IMR-90 (cell line): Measurements from ENCODE around the gene TMCC1. TPM values are rescaled to one million over a fixed set of nuclear protein-coding genes. Genes with fewer than 3 reads are reported as not detected.
A peak's percentile ranks its signal among the peaks of the same experiment; 100 is the strongest.

Source experiments
- ATAC-seq: fragments of 200-7000 bp; cut with Tn5 transposase; 2 replicates; pipeline ENCODE4 v1.9.1; 2020; ENCODE audit warnings: low read depth, mild to moderate bottlenecking, moderate library complexity
- BruUV-seq: library from RNA; stranded (reverse); fragments of 400-500 nt; replicated peaks from 2 replicates; lab custom pipeline; 2021; lab: Mats Ljungman, UMichigan
- CTCF ChIA-PET: fragments of 300-600 bp; formaldehyde crosslinking; extraction: SDS; loops from one replicate; lab custom pipeline; 2021; ENCODE audit warnings: antibody characterized with exemption; lab: Yijun Ruan, JAX
- POLR2A ChIA-PET: fragments of 300-600 bp; sonication (Branson Sonifier 250); formaldehyde crosslinking; loops from one replicate; lab custom pipeline; 2022; ENCODE audit warnings: antibody characterized with exemption; ENCODE audit not compliant: unreplicated experiment; lab: Charles Lee
- DNase-seq: peaks from one replicate; pipeline ENCODE4 v3.0.0; 2013
- H2AFZ ChIP-seq: replicated peaks from 2 replicates; pipeline ENCODE3; 2013; ENCODE audit warnings: low read length, mild to moderate bottlenecking; ENCODE audit not compliant: poor library complexity
- H2AK5ac ChIP-seq: 2 replicates; pipeline ENCODE4 v1.6.1; 2013; ENCODE audit warnings: low read depth, low read length, inconsistent platforms
- H2AK9ac ChIP-seq: replicated peaks from 2 replicates; pipeline ENCODE3; 2013; ENCODE audit warnings: mild to moderate bottlenecking, low read depth, low read length, moderate library complexity; ENCODE audit not compliant: poor library complexity
- H2BK120ac ChIP-seq: 2 replicates; pipeline ENCODE4 v1.6.1; 2013; ENCODE audit warnings: low read depth, low read length, inconsistent platforms
- H2BK15ac ChIP-seq: 3 replicates; pipeline ENCODE4 v1.6.1; 2013; ENCODE audit warnings: low read depth, low read length, inconsistent platforms
- H2BK20ac ChIP-seq: 2 replicates; pipeline ENCODE4 v1.6.1; 2013; ENCODE audit warnings: low read depth, mild to moderate bottlenecking, inconsistent platforms, low read length, moderate library complexity
- H2BK5ac ChIP-seq: 2 replicates; pipeline ENCODE4 v1.6.1; 2013; ENCODE audit warnings: mild to moderate bottlenecking, low read depth, low read length, inconsistent platforms; ENCODE audit not compliant: poor library complexity, severe bottlenecking
- H3K14ac ChIP-seq: replicated peaks from 2 replicates; pipeline ENCODE4 v1.6.1; 2013; ENCODE audit warnings: low read depth, low read length, inconsistent platforms
- H3K18ac ChIP-seq: 2 replicates; pipeline ENCODE4 v1.6.1; 2013; ENCODE audit warnings: low read depth, low read length, control low read depth
- H3K23ac ChIP-seq: 2 replicates; pipeline ENCODE4 v1.6.1; 2013; ENCODE audit warnings: low read depth, low read length, inconsistent platforms
- H3K27ac ChIP-seq: 2 replicates; pipeline ENCODE4 v1.5.1; 2013; ENCODE audit warnings: mild to moderate bottlenecking, control low read depth, low read length; ENCODE audit not compliant: insufficient read depth
- H3K27me3 ChIP-seq: 2 replicates; pipeline ENCODE4 v1.6.1; 2013; ENCODE audit warnings: low read length; ENCODE audit not compliant: control insufficient read depth, insufficient read depth
- H3K36me3 ChIP-seq: 2 replicates; pipeline ENCODE4 v1.6.1; 2013; ENCODE audit warnings: low read length, mixed read lengths; ENCODE audit not compliant: control insufficient read depth, insufficient read depth
- H3K4ac ChIP-seq: 2 replicates; pipeline ENCODE4 v1.6.1; 2013; ENCODE audit warnings: low read depth, low read length, inconsistent platforms
- H3K4me1 ChIP-seq: 2 replicates; pipeline ENCODE4 v1.6.1; 2013; ENCODE audit warnings: low read length, mixed read lengths; ENCODE audit not compliant: control insufficient read depth, insufficient read depth
- H3K4me2 ChIP-seq: 2 replicates; pipeline ENCODE4 v1.6.1; 2013; ENCODE audit warnings: low read depth, mild to moderate bottlenecking, control low read depth, low read length, moderate library complexity
- H3K4me3 ChIP-seq: 2 replicates; pipeline ENCODE4 v1.5.1; 2013; ENCODE audit warnings: low read depth, mild to moderate bottlenecking, control low read depth, low read length, moderate library complexity; ENCODE audit not compliant: insufficient read depth
- H3K56ac ChIP-seq: 2 replicates; pipeline ENCODE4 v1.6.1; 2013; ENCODE audit warnings: low read length, inconsistent platforms; ENCODE audit not compliant: insufficient read depth; ENCODE audit errors: extremely low read depth
- H3K79me1 ChIP-seq, 2 experiments: 2 replicates each; pipeline ENCODE4 v1.6.1; 2013; ENCODE audit warnings: low read length in 2 of 2, inconsistent platforms in 1 of 2, low read depth in 1 of 2
- H3K9ac ChIP-seq: 2 replicates; pipeline ENCODE4 v1.6.1; 2013; ENCODE audit warnings: low read depth, low read length, control low read depth
- H3K9me1 ChIP-seq: 2 replicates; pipeline ENCODE4 v1.6.1; 2013; ENCODE audit warnings: low read length, inconsistent platforms; ENCODE audit not compliant: insufficient read depth
- H3K9me3 ChIP-seq: 2 replicates; pipeline ENCODE4 v1.6.1; 2013; ENCODE audit warnings: low read length; ENCODE audit not compliant: control insufficient read depth, insufficient read depth
- H4K20me1 ChIP-seq: 2 replicates; pipeline ENCODE4 v1.6.1; 2013; ENCODE audit warnings: low read length, inconsistent platforms; ENCODE audit not compliant: insufficient read depth
- H4K5ac ChIP-seq: 2 replicates; pipeline ENCODE4 v1.6.1; 2013; ENCODE audit warnings: mild to moderate bottlenecking, low read depth, low read length, control low read depth
- H4K8ac ChIP-seq, 2 experiments: 2 replicates each; pipeline ENCODE4 v1.6.1; 2013; ENCODE audit warnings: low read depth in 2 of 2, low read length in 2 of 2, control low read depth in 1 of 2, inconsistent platforms in 1 of 2
- H4K91ac ChIP-seq: 2 replicates; pipeline ENCODE4 v1.6.1; 2013; ENCODE audit warnings: low read depth, low read length, inconsistent platforms; ENCODE audit not compliant: insufficient read depth
- CEBPB ChIP-seq: IDR thresholded peaks from 2 replicates; pipeline ENCODE4 v1.6.1; 2012; ENCODE audit warnings: low read depth, low read length, improper control_type of control experiment
- ELK1 ChIP-seq: fragments of 150-350 bp; IDR thresholded peaks from 2 replicates; pipeline ENCODE4 v1.6.1; 2016; ENCODE audit warnings: low read depth, mild to moderate bottlenecking, low read length, moderate library complexity, borderline replicate concordance
- FOS ChIP-seq: fragments of 150-350 bp; IDR thresholded peaks from 2 replicates; pipeline ENCODE4 v1.6.1; 2016; ENCODE audit warnings: low read depth, low read length
- RCOR1 ChIP-seq: IDR thresholded peaks from 2 replicates; pipeline ENCODE4 v1.6.1; 2012; ENCODE audit warnings: mild to moderate bottlenecking, low read length, improper control_type of control experiment; ENCODE audit not compliant: insufficient replicate concordance
- WGBS, 2 experiments: methylation state at CpG; one replicate each; pipeline versions ENCODE4 v1.1.5 to v1.1.7; 2013; ENCODE audit warnings: missing lambda C conversion rate in 2 of 2; ENCODE audit not compliant: insufficient read length in 1 of 2; ENCODE audit errors: extremely low coverage in 2 of 2; 5-methylcytosine and 5-hydroxymethylcytosine counted together
- dilution Hi-C: fragments of 300-500 bp; cut with HindIII; formaldehyde crosslinking; loops from one replicate; pipeline ENCODE4 v1.14.3; 2018; ENCODE audit warnings: low sequenced_read_pairs; ENCODE audit not compliant: unreplicated experiment
- in situ Hi-C: fragments of 300-500 bp; cut with MboI; formaldehyde crosslinking; loops from 3 replicates; pipeline ENCODE4 v1.14.3; 2019; ENCODE audit warnings: low sequenced_read_pairs, inconsistent platforms, mixed read lengths
- intact Hi-C: fragments of 100-400 bp; cut with micrococcal nuclease; formaldehyde crosslinking; loops from 2 replicates; pipeline ENCODE4 v1.10.0; 2022
- polyA plus RNA-seq, 3 experiments: library from polyadenylated mRNA; depleted of rRNA; stranded (reverse); fragments of >200 nt; gene quantifications; 2 replicates each; pipeline ENCODE4 v1.2.3, GENCODE V29; 2012; ENCODE audit warnings: low replicate concordance in 1 of 3
- total RNA-seq: library from RNA; depleted of rRNA; stranded (reverse); fragments of >200 nt; gene quantifications from 2 replicates; pipeline ENCODE4 v1.2.3, GENCODE V29; 2012

Gene TMCC1
- total and polyA plus RNA-seq, 2 of the 4 experiments (the other 2 are of a cell fraction): 5.0 to 7.3 TPM

GRCh38 chr3:129831503-129831902, 62.0 kb downstream of the TMCC1 start:
- Histone ChIP-seq H2AK5ac (no peak overlapping the region), H4K8ac (no peak overlapping the region), H3K9ac (no peak overlapping the region), H3K14ac (no peak overlapping the region), H2AFZ (no peak overlapping the region), H3K4me1 (peaks cover 6% of the 10 kb centered on the region; the same call in 1 of the 2 replicates), H3K23ac (no peak overlapping the region), H3K36me3 (no peaks in the 10 kb centered on the region), H3K18ac (no peak overlapping the region), H3K4me2 (no peak overlapping the region), H2BK15ac (no peak overlapping the region), H3K4ac (no peak overlapping the region), H4K5ac (no peak overlapping the region), H3K79me1 (peaks cover 17 to 18% of the 10 kb centered on the region in 2 experiments), H2AK9ac (no peak overlapping the region), H3K27ac (no peak overlapping the region), H3K9me1 (peaks cover 6% of the 10 kb centered on the region; the same call in 1 of the 2 replicates), H3K27me3 (no peaks in the 10 kb centered on the region), H3K9me3 (no peaks in the 10 kb centered on the region), H4K91ac (no peak overlapping the region), H3K4me3 (no peak overlapping the region), H2BK5ac (no peak overlapping the region), H2BK20ac (no peak overlapping the region), H2BK120ac (no peak overlapping the region), H3K56ac (no peak overlapping the region), H4K20me1 (peaks cover 2% of the 10 kb centered on the region; the same call in 1 of the 2 replicates)
- POLR2A ChIA-PET: interaction anchor here (0.6 kb wide), 1 partner anchor 112 kb away, joined by 4 read pairs; no protein-coding TSS in a partner anchor
- TF ChIP-seq RCOR1: no peak
- TF ChIP-seq ELK1: no peak
- peak; percentile 57 for TF ChIP-seq CEBPB
- TF ChIP-seq FOS: no peak
- no peak for ATAC-seq
- no peak for DNase-seq
- no CpG with 5 or more reads among the region's 1 CpG for WGBS, 2 experiments
- in situ Hi-C loops (loop anchor here (5.0 kb wide), 1 partner anchor 101 kb away; no protein-coding TSS in a partner anchor), dilution Hi-C loops (no loop called here), intact Hi-C loops (loop anchor here (2.0 kb wide), 1 partner anchor 61 kb away; the partner anchor contains the start of gene TMCC1)
- no TSS peak for BruUV-seq
- CTCF ChIA-PET: interaction anchor here (1.1 to 1.4 kb wide), 2 partner anchors 341 kb away, joined by 4 to 5 read pairs; no protein-coding TSS in a partner anchor
